Neural crest cell (in vitro differentiated cells): ENCODE data around the gene PPFIA3. TPM values are rescaled to one million over a fixed set of nuclear protein-coding genes. Genes with fewer than 3 reads are reported as not detected.
"Not testable (repeated sequence)": the region's sequence is repeated elsewhere in the genome, so short reads cannot be mapped to it uniquely, and the experiment has no call there.

Experiments
- DNase-seq: peaks from one replicate; pipeline ENCODE4 v3.0.0; 2021; ENCODE audit warnings: low read depth, mixed read lengths, low spot score
- H3K27ac Mint-ChIP-seq: one replicate; pipeline ENCODE4 v1.8.0; 2021; ENCODE audit warnings: mild to moderate bottlenecking, mixed read lengths; ENCODE audit not compliant: unreplicated experiment
- H3K27me3 Mint-ChIP-seq: 2 replicates; pipeline ENCODE4 v1.8.0; 2021; ENCODE audit warnings: low read depth, mild to moderate bottlenecking, mixed read lengths
- H3K36me3 Mint-ChIP-seq: 2 replicates; pipeline ENCODE4 v1.8.0; 2021; ENCODE audit warnings: low read depth, mild to moderate bottlenecking, mixed read lengths
- H3K4me1 Mint-ChIP-seq: 2 replicates; pipeline ENCODE4 v1.8.0; 2021; ENCODE audit warnings: mixed read lengths
- H3K4me3 Mint-ChIP-seq: one replicate; pipeline ENCODE4 v1.8.0; 2021; ENCODE audit warnings: mild to moderate bottlenecking, mixed read lengths
- H3K9me3 Mint-ChIP-seq: 2 replicates; pipeline ENCODE4 v1.8.0; 2021; ENCODE audit warnings: mixed read lengths
- total RNA-seq: library from RNA; stranded (reverse); gene quantifications from 2 replicates; pipeline ENCODE4 v1.2.1, GENCODE V29; 2021
- TF ChIP-seq, protein P1 (sequence below): fragments of 200-600 bp; sonication (generic); conservative IDR thresholded peaks from 2 replicates; pipeline ENCODE4 v1.5.0; 2021; ENCODE audit warnings: antibody characterized with exemption, mild to moderate bottlenecking

Gene PPFIA3
- total RNA-seq, 1 donor from 2014 or later: 22.7 TPM

DNA sequence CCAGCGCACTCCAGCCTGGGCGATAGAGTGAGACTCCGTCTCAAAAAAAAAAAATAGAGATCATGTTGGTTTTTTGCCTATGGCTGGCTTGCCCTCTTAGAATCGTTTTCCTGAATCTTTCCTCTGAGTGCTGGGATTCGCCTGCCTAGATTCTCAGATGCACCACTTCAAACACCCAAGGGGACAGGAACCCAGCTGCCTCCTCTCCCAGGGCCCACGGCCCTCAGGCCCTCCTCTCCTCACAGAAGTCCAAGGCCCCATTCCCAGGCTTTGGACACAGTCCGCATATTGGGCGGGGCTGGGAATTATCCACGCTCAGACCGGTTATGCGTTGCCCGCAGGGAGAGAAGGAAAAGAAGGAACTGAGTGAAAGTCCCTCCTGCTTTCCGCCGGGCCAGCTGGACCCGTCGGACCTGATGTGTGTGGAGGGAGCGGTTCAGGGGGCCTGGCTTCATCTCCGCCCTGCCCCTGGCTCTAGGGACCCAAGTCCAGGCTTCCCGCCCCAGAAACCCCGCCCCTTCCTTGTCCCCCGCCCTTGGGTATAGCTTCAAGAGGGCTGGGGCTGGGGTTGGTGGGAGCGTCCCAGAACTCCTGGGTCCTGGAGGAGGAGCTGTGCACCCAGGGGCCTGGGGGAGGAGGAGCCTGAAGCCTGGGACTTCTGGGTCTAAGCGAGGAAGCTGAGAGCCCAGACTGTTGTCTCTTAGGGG, 5.8 kb downstream of the PPFIA3 start:
- Mint-ChIP-seq H3K27ac (no peak overlapping the region), H3K27me3 (peaks cover 27% of the 10 kb centered on the region), H3K4me3 (peak overlapping the region; percentile 45), H3K9me3 (no peaks in the 10 kb centered on the region), H3K4me1 (peaks cover 18% of the 10 kb centered on the region), H3K36me3 (peaks cover 4% of the 10 kb centered on the region)
- no peak for DNase-seq
- TF ChIP-seq, protein P1, sequence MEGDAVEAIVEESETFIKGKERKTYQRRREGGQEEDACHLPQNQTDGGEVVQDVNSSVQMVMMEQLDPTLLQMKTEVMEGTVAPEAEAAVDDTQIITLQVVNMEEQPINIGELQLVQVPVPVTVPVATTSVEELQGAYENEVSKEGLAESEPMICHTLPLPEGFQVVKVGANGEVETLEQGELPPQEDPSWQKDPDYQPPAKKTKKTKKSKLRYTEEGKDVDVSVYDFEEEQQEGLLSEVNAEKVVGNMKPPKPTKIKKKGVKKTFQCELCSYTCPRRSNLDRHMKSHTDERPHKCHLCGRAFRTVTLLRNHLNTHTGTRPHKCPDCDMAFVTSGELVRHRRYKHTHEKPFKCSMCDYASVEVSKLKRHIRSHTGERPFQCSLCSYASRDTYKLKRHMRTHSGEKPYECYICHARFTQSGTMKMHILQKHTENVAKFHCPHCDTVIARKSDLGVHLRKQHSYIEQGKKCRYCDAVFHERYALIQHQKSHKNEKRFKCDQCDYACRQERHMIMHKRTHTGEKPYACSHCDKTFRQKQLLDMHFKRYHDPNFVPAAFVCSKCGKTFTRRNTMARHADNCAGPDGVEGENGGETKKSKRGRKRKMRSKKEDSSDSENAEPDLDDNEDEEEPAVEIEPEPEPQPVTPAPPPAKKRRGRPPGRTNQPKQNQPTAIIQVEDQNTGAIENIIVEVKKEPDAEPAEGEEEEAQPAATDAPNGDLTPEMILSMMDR: no peak

DNA sequence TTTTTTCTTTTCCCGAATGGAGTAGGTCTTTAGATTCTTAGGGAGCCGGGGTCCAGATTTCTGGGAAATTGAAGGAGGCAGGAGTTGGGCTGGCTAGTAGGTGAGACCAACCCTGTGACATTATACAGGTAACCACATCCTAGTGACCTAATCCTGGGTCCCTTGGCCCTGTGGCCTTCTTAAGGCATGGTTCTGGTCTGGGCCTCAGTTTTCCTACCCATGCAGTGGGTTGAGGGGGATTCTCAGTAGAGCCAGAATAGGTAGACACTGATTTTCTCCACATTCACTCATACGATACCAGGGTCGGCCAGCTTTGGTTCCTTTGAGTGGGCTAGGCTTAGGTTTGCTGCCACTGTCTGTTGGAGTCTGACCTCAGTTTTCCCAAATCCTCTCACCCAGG, 7.2 kb downstream of the PPFIA3 start:
- Mint-ChIP-seq H3K27me3 (peaks cover 18% of the 10 kb centered on the region), H3K27ac (no peak overlapping the region), H3K9me3 (no peaks in the 10 kb centered on the region), H3K36me3 (peaks cover 4% of the 10 kb centered on the region), H3K4me3 (peak overlapping the region; percentile 27), H3K4me1 (peaks cover 12% of the 10 kb centered on the region)
- DNase-seq: no peak
- TF ChIP-seq, protein P1: no peak

DNA sequence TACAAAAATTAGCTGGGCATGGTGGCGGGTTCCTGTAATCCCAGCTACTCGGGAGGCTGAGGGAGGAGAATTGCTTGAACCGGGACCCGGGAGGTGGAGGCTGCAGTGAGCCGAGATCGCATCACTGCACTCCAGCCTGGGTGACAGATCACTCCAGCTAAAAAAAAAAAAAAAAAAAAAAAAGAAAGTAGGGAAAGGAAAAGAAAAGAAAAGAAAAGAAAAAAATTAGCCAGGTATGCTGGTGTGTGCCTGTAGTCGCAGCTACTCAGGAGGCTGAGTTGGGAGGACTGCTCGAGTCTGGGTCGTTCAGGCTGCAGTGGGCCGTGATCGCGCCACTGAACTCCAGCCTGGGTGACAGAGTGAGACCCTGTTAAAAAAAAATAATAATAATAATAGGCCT, 7.9 kb downstream of the PPFIA3 start:
- DNase-seq, H3K36me3 Mint-ChIP-seq, H3K9me3 Mint-ChIP-seq, H3K27ac Mint-ChIP-seq, H3K4me3 Mint-ChIP-seq: not testable (repeated sequence)
- peaks cover 14% of the 10 kb centered on the region for H3K27me3 Mint-ChIP-seq
- peaks cover 12% of the 10 kb centered on the region for H3K4me1 Mint-ChIP-seq

DNA sequence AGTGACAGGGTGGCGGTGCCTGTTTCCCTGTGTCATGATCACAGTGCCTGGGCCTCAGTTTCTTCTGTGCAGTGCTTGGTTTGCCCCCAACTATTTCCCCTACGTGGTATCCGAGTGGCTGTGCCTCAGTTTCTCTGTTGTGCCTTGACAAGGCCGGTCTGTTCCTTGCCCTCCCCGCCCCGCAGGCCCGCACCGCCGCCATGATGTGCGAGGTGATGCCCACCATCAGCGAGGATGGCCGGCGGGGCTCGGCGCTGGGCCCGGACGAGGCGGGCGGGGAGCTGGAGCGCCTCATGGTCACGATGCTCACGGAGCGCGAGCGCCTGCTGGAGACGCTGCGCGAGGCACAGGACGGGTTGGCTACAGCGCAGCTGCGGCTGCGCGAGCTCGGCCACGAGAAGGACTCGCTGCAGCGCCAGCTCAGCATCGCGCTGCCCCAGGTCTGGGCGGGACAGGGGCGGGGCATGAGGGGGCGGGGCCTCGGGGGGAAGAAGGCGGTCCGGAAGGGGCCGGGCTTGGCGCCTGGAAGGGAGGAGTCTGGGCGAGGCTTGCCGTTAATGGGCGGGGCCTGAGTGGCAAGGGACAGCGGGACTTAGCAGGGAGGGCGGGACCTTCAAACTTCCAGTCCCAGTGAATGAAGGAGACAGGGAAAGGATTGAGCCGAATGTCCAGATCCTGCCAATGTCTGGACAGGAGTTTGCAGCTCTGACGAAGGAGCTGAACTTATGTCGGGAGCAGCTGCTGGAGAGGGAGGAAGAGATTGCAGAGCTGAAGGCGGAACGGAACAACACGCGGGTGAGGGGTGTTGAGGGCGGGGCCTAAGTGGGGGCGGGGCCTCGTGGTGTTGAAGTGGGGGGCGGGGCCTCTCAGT, 8.6 kb downstream of the PPFIA3 start:
- Mint-ChIP-seq H3K27me3 (peaks cover 10% of the 10 kb centered on the region), H3K4me3 (peak overlapping the region; percentile 84), H3K9me3 (no peaks in the 10 kb centered on the region), H3K27ac (peak overlapping the region; percentile 90), H3K4me1 (peaks cover 12% of the 10 kb centered on the region), H3K36me3 (peaks cover 4% of the 10 kb centered on the region)
- TF ChIP-seq, protein P1: peak; percentile 29
- peak; percentile 94 for DNase-seq

DNA sequence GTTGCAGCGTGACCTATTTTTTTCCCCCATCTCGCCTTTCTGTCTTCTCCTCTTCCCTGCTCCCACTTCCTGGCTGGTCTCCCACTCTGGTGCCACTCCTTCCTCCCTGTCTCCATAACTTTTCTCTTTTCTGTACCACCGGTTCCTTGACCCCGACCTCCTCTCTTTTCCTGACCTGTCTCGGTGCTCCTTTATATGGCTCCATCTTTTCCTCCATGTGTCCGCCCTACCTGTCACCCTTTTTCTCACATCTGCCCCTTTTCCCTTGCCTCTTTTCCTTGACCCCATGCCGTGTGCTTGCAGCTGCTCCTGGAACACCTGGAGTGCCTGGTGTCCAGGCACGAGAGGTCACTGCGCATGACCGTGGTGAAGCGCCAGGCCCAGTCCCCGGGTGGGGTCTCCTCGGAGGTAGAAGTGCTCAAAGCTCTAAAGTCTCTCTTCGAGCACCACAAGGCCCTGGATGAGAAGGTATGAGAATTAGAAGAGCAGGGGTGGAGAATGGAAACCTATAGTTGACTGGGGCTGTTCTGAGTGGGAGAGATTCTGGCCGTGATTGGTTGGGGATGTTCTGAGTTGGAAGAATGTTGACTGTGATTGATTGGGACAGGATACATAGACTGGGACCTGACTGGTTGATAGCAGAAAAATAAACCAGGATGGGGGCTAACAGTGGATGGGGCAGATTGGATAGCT, 9.3 kb downstream of the PPFIA3 start:
- H3K27me3 Mint-ChIP-seq: peaks cover 5% of the 10 kb centered on the region
- TF ChIP-seq, protein P1: no peak
- H3K9me3 Mint-ChIP-seq: no peaks in the 10 kb centered on the region
- peaks cover 4% of the 10 kb centered on the region for H3K36me3 Mint-ChIP-seq
- DNase-seq: no peak
- H3K4me3 Mint-ChIP-seq: peak overlapping the region; percentile 84
- H3K4me1 Mint-ChIP-seq: peaks cover 12% of the 10 kb centered on the region
- H3K27ac Mint-ChIP-seq: peak overlapping the region; percentile 64
